Measurements from ENCODE around the gene ASB3. TPM values are rescaled to one million over a fixed set of nuclear protein-coding genes. Genes with fewer than 3 reads are reported as not detected.

Gene ASB3
- total RNA-seq, 1 experiment from 2014 or later, result 12.9 TPM

- DNase-seq (ENCODE audit: low read depth, low spot score) (no peak), ATAC-seq (no peak)
- H3K9me3 ChIP-seq (ENCODE audit: control insufficient read depth, insufficient read depth, low read depth, low read length), result no peaks in the 10 kb centered on the region
- ChIA-PET POLR2A (no interaction called here), CTCF (no interaction called here)
- H3K4me3 ChIP-seq (ENCODE audit: low read depth in 2 of 2, low read length in 2 of 2), result no peak overlapping the region
- peaks cover 18% of the 10 kb centered on the region; the same call in 1 of the 2 replicates for H3K36me3 ChIP-seq (ENCODE audit: control insufficient read depth, insufficient read depth, low read length)
- BruUV-seq (replicated peaks), result no TSS peak
- in situ Hi-C loops (cut with HindIII; ENCODE audit: low pct_unique_long_range_greater_than_20kb, low sequenced_read_pairs) (no loop called here), intact Hi-C loops (cut with micrococcal nuclease; ENCODE audit: unreplicated experiment) (no loop called here)
- no peaks in the 10 kb centered on the region for H3K27me3 ChIP-seq (ENCODE audit: control insufficient read depth, insufficient read depth, low read length)
- no peaks in the 10 kb centered on the region for H3K4me1 ChIP-seq (ENCODE audit: control insufficient read depth, insufficient read depth, low read length)
- no peak overlapping the region for H3K27ac ChIP-seq (ENCODE audit: low read length)
- no peak for TF ChIP-seq SIN3A (IDR thresholded peaks at IDR 0.05; ENCODE audit: borderline replicate concordance, insufficient read depth, low read depth, low read length)
- no peak for TF ChIP-seq TCF7L2 (IDR thresholded peaks at IDR 0.05; ENCODE audit: low read depth, low read length)
- no peak for TF ChIP-seq CTCF (IDR thresholded peaks at IDR 0.05)
- no peak for TF ChIP-seq POLR2AphosphoS5 (IDR thresholded peaks at IDR 0.05; ENCODE audit: low read depth, low read length)
- no peak for TF ChIP-seq REST (IDR thresholded peaks at IDR 0.05; ENCODE audit: insufficient read depth in 1 of 2, low read depth in 2 of 2, low read length in 1 of 2)
Measured at GRCh38 chr2:53793821-53794220, 7.1 kb upstream of the ASB3 start.

GRCh38 chr2:53793261-53793660 lies 6.5 kb upstream of the ASB3 start:
- no peaks in the 10 kb centered on the region for H3K27me3 ChIP-seq (ENCODE audit: control insufficient read depth, insufficient read depth, low read length)
- in situ Hi-C loops (cut with HindIII; ENCODE audit: low pct_unique_long_range_greater_than_20kb, low sequenced_read_pairs) (no loop called here), intact Hi-C loops (cut with micrococcal nuclease; ENCODE audit: unreplicated experiment) (no loop called here)
- no peaks in the 10 kb centered on the region for H3K9me3 ChIP-seq (ENCODE audit: control insufficient read depth, insufficient read depth, low read depth, low read length)
- H3K36me3 ChIP-seq (ENCODE audit: control insufficient read depth, insufficient read depth, low read length), result peaks cover 13% of the 10 kb centered on the region; the same call in 1 of the 2 replicates
- no peak for TF ChIP-seq REST (IDR thresholded peaks at IDR 0.05; ENCODE audit: insufficient read depth in 1 of 2, low read depth in 2 of 2, low read length in 1 of 2)
- no peak for TF ChIP-seq CTCF (IDR thresholded peaks at IDR 0.05)
- no peak for TF ChIP-seq SIN3A (IDR thresholded peaks at IDR 0.05; ENCODE audit: borderline replicate concordance, insufficient read depth, low read depth, low read length)
- TF ChIP-seq TCF7L2 (IDR thresholded peaks at IDR 0.05; ENCODE audit: low read depth, low read length), result no peak
- no peak for TF ChIP-seq POLR2AphosphoS5 (IDR thresholded peaks at IDR 0.05; ENCODE audit: low read depth, low read length)
- H3K4me1 ChIP-seq (ENCODE audit: control insufficient read depth, insufficient read depth, low read length), result peaks cover 2% of the 10 kb centered on the region; the same call in 1 of the 2 replicates
- POLR2A ChIA-PET, result interaction anchor here (0.6 kb wide), 1 partner anchor 31 kb away, joined by 3 read pairs; no protein-coding TSS in a partner anchor
- no peak overlapping the region for H3K27ac ChIP-seq (ENCODE audit: low read length)
- DNase-seq (ENCODE audit: low read depth, low spot score), result no peak
- no TSS peak for BruUV-seq (replicated peaks)
- no peak overlapping the region for H3K4me3 ChIP-seq (ENCODE audit: low read depth in 2 of 2, low read length in 2 of 2)
- CTCF ChIA-PET, result no interaction called here
- ATAC-seq, result no peak

Measured in Panc1 (cell line).